Mesenchymal stem cell (in vitro differentiated cells and primary cell): ENCODE results near the gene GABBR2.

Experiments
- DNase-seq: peaks from one replicate; pipeline ENCODE4 v3.0.0-alpha.2; 2013
- H2AFZ ChIP-seq: one replicate; pipeline ENCODE4 v1.6.1; 2013; ENCODE audit warnings: low read depth, mild to moderate bottlenecking, control low read depth, inconsistent platforms, low read length, moderate library complexity
- H2AK5ac ChIP-seq: 2 replicates; pipeline ENCODE4 v1.6.1; 2013; ENCODE audit warnings: low read length, moderate library complexity, mild to moderate bottlenecking, inconsistent platforms; ENCODE audit not compliant: severe bottlenecking
- H2BK120ac ChIP-seq: one replicate; pipeline ENCODE4 v1.6.1; 2013; ENCODE audit warnings: low read depth, mild to moderate bottlenecking, inconsistent platforms, low read length, moderate library complexity
- H2BK12ac ChIP-seq, 2 experiments: one replicate each; pipeline ENCODE4 v1.6.1; 2013; ENCODE audit warnings: inconsistent platforms in 2 of 2, low read length in 2 of 2, mild to moderate bottlenecking in 2 of 2, moderate library complexity in 2 of 2, control low read depth in 1 of 2
- H2BK15ac ChIP-seq: one replicate; pipeline ENCODE4 v1.6.1; 2013; ENCODE audit warnings: mild to moderate bottlenecking, low read depth, inconsistent platforms; ENCODE audit not compliant: poor library complexity, severe bottlenecking
- H2BK5ac ChIP-seq: 2 replicates; pipeline ENCODE4 v1.6.1; 2013; ENCODE audit warnings: low read depth, mild to moderate bottlenecking, low read length, control low read depth, inconsistent platforms; ENCODE audit not compliant: poor library complexity, severe bottlenecking
- H3K14ac ChIP-seq, 2 experiments: one replicate each; pipeline ENCODE4 v1.6.1; 2013; ENCODE audit warnings: inconsistent platforms in 2 of 2, low read length in 2 of 2, control low read depth in 1 of 2, mild to moderate bottlenecking in 1 of 2, moderate library complexity in 1 of 2
- H3K18ac ChIP-seq, 2 experiments: one replicate each; pipeline ENCODE4 v1.6.1; 2013; ENCODE audit warnings: inconsistent platforms in 2 of 2, low read length in 2 of 2, control low read depth in 1 of 2, low read depth in 1 of 2, mild to moderate bottlenecking in 1 of 2
- H3K23ac ChIP-seq, 2 experiments: one replicate each; pipeline ENCODE4 v1.6.1; 2013; ENCODE audit warnings: inconsistent platforms in 2 of 2, low read length in 2 of 2, mild to moderate bottlenecking in 2 of 2, moderate library complexity in 2 of 2, control low read depth in 1 of 2
- H3K27ac ChIP-seq: 2 replicates; pipeline ENCODE4 v1.5.1; 2013; ENCODE audit warnings: mild to moderate bottlenecking, moderate library complexity, low read length, control low read depth, inconsistent platforms; ENCODE audit not compliant: poor library complexity, severe bottlenecking
- H3K27me3 ChIP-seq, 2 experiments: 2 replicates each; pipeline versions ENCODE4 v1.6.1 to v1.7.0; 2013; ENCODE audit warnings: low read length in 2 of 2, mild to moderate bottlenecking in 2 of 2, moderate library complexity in 2 of 2, control low read depth in 1 of 2, inconsistent platforms in 1 of 2; ENCODE audit not compliant: control insufficient read depth in 1 of 2, insufficient read depth in 1 of 2
- H3K36me3 ChIP-seq, 2 experiments: 2 replicates each; pipeline versions ENCODE4 v1.6.1 to v1.7.0; 2013; ENCODE audit warnings: low read length in 2 of 2, control low read depth in 1 of 2, inconsistent platforms in 1 of 2, low read depth in 1 of 2, mild to moderate bottlenecking in 1 of 2; ENCODE audit not compliant: insufficient read depth in 2 of 2, control insufficient read depth in 1 of 2
- H3K4ac ChIP-seq, 2 experiments: one replicate each; pipeline ENCODE4 v1.6.1; 2013; ENCODE audit warnings: inconsistent platforms in 2 of 2, low read length in 2 of 2, mild to moderate bottlenecking in 2 of 2, moderate library complexity in 2 of 2, control low read depth in 1 of 2, low read depth in 1 of 2
- H3K4me1 ChIP-seq: 2 replicates; pipeline ENCODE4 v1.6.1; 2013; ENCODE audit warnings: low read depth, low read length, control low read depth; ENCODE audit not compliant: control insufficient read depth, insufficient read depth
- H3K4me2 ChIP-seq: 2 replicates; pipeline ENCODE4 v1.6.1; 2013; ENCODE audit warnings: low read length, mild to moderate bottlenecking, inconsistent platforms; ENCODE audit not compliant: poor library complexity, severe bottlenecking
- H3K4me3 ChIP-seq, 2 experiments: 2 replicates each; pipeline versions ENCODE4 v1.5.1 to v1.7.0; 2013; ENCODE audit warnings: low read length in 2 of 2, mild to moderate bottlenecking in 2 of 2, control low read depth in 1 of 2, low read depth in 1 of 2; ENCODE audit not compliant: insufficient read depth in 1 of 2
- H3K79me1 ChIP-seq: replicated peaks from 2 replicates; pipeline ENCODE4 v1.6.1; 2013; ENCODE audit warnings: mild to moderate bottlenecking, control low read depth, low read length, inconsistent platforms; ENCODE audit not compliant: poor library complexity, severe bottlenecking
- H3K9ac ChIP-seq: 2 replicates; pipeline ENCODE4 v1.7.0; 2013; ENCODE audit warnings: mild to moderate bottlenecking, low read length, moderate library complexity
- H3K9me3 ChIP-seq: 2 replicates; pipeline ENCODE4 v1.7.0; 2013; ENCODE audit warnings: mild to moderate bottlenecking, low read length; ENCODE audit not compliant: control insufficient read depth
- H4K8ac ChIP-seq: one replicate; pipeline ENCODE4 v1.6.1; 2013; ENCODE audit warnings: inconsistent platforms, mild to moderate bottlenecking, low read length, moderate library complexity
- H4K91ac ChIP-seq: one replicate; pipeline ENCODE4 v1.6.1; 2013; ENCODE audit warnings: mild to moderate bottlenecking, low read length, inconsistent platforms
- WGBS: methylation state at CpG from one replicate; pipeline ENCODE4 v1.1.7; 2013; ENCODE audit warnings: mixed read lengths; 5-methylcytosine and 5-hydroxymethylcytosine counted together

Gene GABBR2

GRCh38 chr9:98430535-98431292 is 278.0 kb downstream of the GABBR2 start:
- H3K4me2 ChIP-seq = no peak overlapping the region
- no peak overlapping the region for H3K23ac ChIP-seq
- H3K79me1 ChIP-seq = no peaks in the 10 kb centered on the region
- no peak overlapping the region for H4K91ac ChIP-seq
- no peaks in the 10 kb centered on the region for H3K9me3 ChIP-seq
- no peak overlapping the region for H2AK5ac ChIP-seq
- H3K14ac ChIP-seq = no peak overlapping the region
- H3K18ac ChIP-seq = no peak overlapping the region
- H3K9ac ChIP-seq = no peak overlapping the region
- no peak overlapping the region for H3K4ac ChIP-seq
- no peak overlapping the region for H2BK120ac ChIP-seq
- peaks cover 12 to 25% of the 10 kb centered on the region in 2 experiments for H3K27me3 ChIP-seq
- peak; percentile 4 for DNase-seq
- no peak overlapping the region for H2BK5ac ChIP-seq
- WGBS = 52% methylated on average over 3 of the region's 3 CpGs
- no peak overlapping the region for H4K8ac ChIP-seq
- H2BK12ac ChIP-seq = no peak overlapping the region
- no peak overlapping the region for H2AFZ ChIP-seq
- H3K4me3 ChIP-seq = no peak overlapping the region
- no peaks in the 10 kb centered on the region for H3K36me3 ChIP-seq
- H3K4me1 ChIP-seq = peaks cover 8% of the 10 kb centered on the region
- H2BK15ac ChIP-seq = no peak overlapping the region
- H3K27ac ChIP-seq = no peak overlapping the region

- Histone ChIP-seq H3K27ac (no peak overlapping the region), H3K18ac (no peak overlapping the region), H4K8ac (no peak overlapping the region), H3K9ac (no peak overlapping the region), H2BK120ac (no peak overlapping the region), H3K23ac (no peak overlapping the region), H2BK12ac (no peak overlapping the region), H3K14ac (no peak overlapping the region), H2AFZ (no peak overlapping the region), H2BK5ac (no peak overlapping the region), H3K36me3 (no peaks in the 10 kb centered on the region), H3K4me1 (peaks cover 8% of the 10 kb centered on the region), H3K27me3 (peaks cover 7 to 23% of the 10 kb centered on the region in 2 experiments), H3K4me3 (no peak overlapping the region), H3K4ac (no peak overlapping the region), H3K4me2 (no peak overlapping the region), H4K91ac (no peak overlapping the region), H2AK5ac (no peak overlapping the region), H2BK15ac (no peak overlapping the region), H3K9me3 (no peaks in the 10 kb centered on the region), H3K79me1 (no peaks in the 10 kb centered on the region)
- 78% methylated on average over 1 of the region's 1 CpG for WGBS
- DNase-seq = peak; percentile 32
Measured at GRCh38 chr9:98429613-98430012, 279.1 kb downstream of the GABBR2 start.

GRCh38 chr9:98428454-98428853 is 280.3 kb downstream of the GABBR2 start:
- Histone ChIP-seq H3K79me1 (no peaks in the 10 kb centered on the region), H3K14ac (no peak overlapping the region), H4K8ac (no peak overlapping the region), H3K27me3 (peaks cover 4 to 18% of the 10 kb centered on the region in 2 experiments), H2AFZ (no peak overlapping the region), H2BK15ac (no peak overlapping the region), H2BK5ac (no peak overlapping the region), H3K36me3 (no peaks in the 10 kb centered on the region), H3K9me3 (no peaks in the 10 kb centered on the region), H3K4me1 (peaks cover 8% of the 10 kb centered on the region), H3K9ac (no peak overlapping the region), H2BK120ac (no peak overlapping the region), H2AK5ac (no peak overlapping the region), H3K4me2 (no peak overlapping the region), H2BK12ac (no peak overlapping the region), H4K91ac (no peak overlapping the region), H3K4ac (no peak overlapping the region), H3K27ac (no peak overlapping the region), H3K18ac (no peak overlapping the region), H3K4me3 (no peak overlapping the region), H3K23ac (no peak overlapping the region)
- WGBS = 93% methylated on average over 2 of the region's 2 CpGs
- DNase-seq = no peak

- WGBS = 55% methylated on average over 4 of the region's 5 CpGs
- H3K18ac ChIP-seq = no peak overlapping the region
Measured at GRCh38 chr9:98427491-98427890, 281.2 kb downstream of the GABBR2 start.

More at GRCh38 chr9:98427491-98427890, 281.2 kb downstream of the GABBR2 start:
- H3K27ac ChIP-seq = no peak overlapping the region
- H3K4me3 ChIP-seq = no peak overlapping the region
- no peaks in the 10 kb centered on the region for H3K9me3 ChIP-seq
- H3K36me3 ChIP-seq = no peaks in the 10 kb centered on the region
- H3K4me2 ChIP-seq = no peak overlapping the region
- H4K8ac ChIP-seq = no peak overlapping the region
- H2BK15ac ChIP-seq = no peak overlapping the region
- no peak overlapping the region for H2BK120ac ChIP-seq
- no peak overlapping the region for H4K91ac ChIP-seq
- H2BK5ac ChIP-seq = no peak overlapping the region
- no peaks in the 10 kb centered on the region for H3K79me1 ChIP-seq
- no peak overlapping the region for H2AK5ac ChIP-seq
- no peak overlapping the region for H3K14ac ChIP-seq
- peak; percentile 3 for DNase-seq
- H3K9ac ChIP-seq = no peak overlapping the region
- H3K4me1 ChIP-seq = peaks cover 8% of the 10 kb centered on the region
- no peak overlapping the region for H3K4ac ChIP-seq
- H2BK12ac ChIP-seq = no peak overlapping the region
- H3K23ac ChIP-seq = no peak overlapping the region
- no peak overlapping the region for H2AFZ ChIP-seq
- H3K27me3 ChIP-seq = peaks cover 4 to 16% of the 10 kb centered on the region in 2 experiments
